Suprapubic skin (tissue), 4 donors: Measurements from ENCODE around the gene FAM193B. TPM values are rescaled to one million over a fixed set of nuclear protein-coding genes. Genes with fewer than 3 reads are reported as not detected.
A peak's percentile ranks its signal among the peaks of the same experiment; 100 is the strongest.

Experiments
- DNase-seq, 2 donors: peaks; one replicate each; pipeline ENCODE4 v3.0.0-alpha.2; 2019; ENCODE audit warnings: low spot score in 2 of 2
- H3K27ac ChIP-seq: fragments of 200-600 bp; sonication (generic); one replicate; pipeline ENCODE4 v1.5.1; 2019
- H3K27me3 ChIP-seq: fragments of 200-600 bp; sonication (generic); one replicate; pipeline ENCODE4 v1.5.1; 2019
- H3K36me3 ChIP-seq: fragments of 200-600 bp; sonication (generic); one replicate; pipeline ENCODE4 v1.5.1; 2019
- H3K4me1 ChIP-seq: fragments of 200-600 bp; sonication (generic); one replicate; pipeline ENCODE4 v1.5.1; 2019
- H3K4me3 ChIP-seq: fragments of 200-600 bp; sonication (generic); one replicate; pipeline ENCODE4 v1.5.1; 2019; ENCODE audit warnings: mild to moderate bottlenecking
- H3K9me3 ChIP-seq: fragments of 200-600 bp; sonication (generic); one replicate; pipeline ENCODE4 v1.5.1; 2019
- CTCF ChIP-seq, 2 donors: fragments of 200-600 bp in 1 of 2; fragments of 450-650 bp in 1 of 2; sonication (generic) in 1 of 2; IDR thresholded peaks; one replicate each; pipeline ENCODE4 v1.5.1; 2016 to 2019; ENCODE audit warnings: antibody characterized with exemption in 2 of 2, mild to moderate bottlenecking in 1 of 2, moderate library complexity in 1 of 2
- EP300 ChIP-seq: sonication (generic); formaldehyde crosslinking; IDR thresholded peaks from one replicate; pipeline ENCODE4 v1.6.1; 2017; ENCODE audit warnings: antibody characterized with exemption
- POLR2A ChIP-seq, 2 donors: fragments of 450-650 bp; IDR thresholded peaks; one replicate each; pipeline ENCODE4 v1.6.1; 2017; ENCODE audit warnings: antibody characterized with exemption in 2 of 2, mild to moderate bottlenecking in 2 of 2, moderate library complexity in 2 of 2
- POLR2AphosphoS5 ChIP-seq, 3 donors: sonication (generic); formaldehyde crosslinking; IDR thresholded peaks; one replicate each; pipeline ENCODE4 v1.6.1; 2017; ENCODE audit warnings: antibody characterized with exemption in 3 of 3
- WGBS: methylation state at CpG from one replicate; pipeline ENCODE4 v1.1.5; 2018; 5-methylcytosine and 5-hydroxymethylcytosine counted together
- total RNA-seq, 4 donors: library from RNA; depleted of rRNA; stranded (reverse); fragments of >200 nt; gene quantifications; one replicate each; pipeline ENCODE4 v1.1.0, GENCODE V29; 2016

The FAM193B gene
- total RNA-seq: 100 to 1,000 TPM in 1 of 4 donors, 10 to 100 TPM in 3; 55.6 to 328 (median 78.2) TPM

- no peaks in the 10 kb centered on the region for H3K27me3 ChIP-seq
- 18% methylated on average over 22 of the region's 49 CpGs for whole genome bisulfite sequencing
- H3K9me3 ChIP-seq: no peaks in the 10 kb centered on the region
- H3K27ac ChIP-seq: peak within 1 kb of the TSS; percentile 85
- TF ChIP-seq POLR2A (IDR thresholded peaks at IDR 0.05): no peak
- TF ChIP-seq EP300: no peak
- TF ChIP-seq CTCF (IDR thresholded peaks at IDR 0.05): peak in 1 of 2 donors; percentile 36
- TF ChIP-seq POLR2AphosphoS5 (IDR thresholded peaks at IDR 0.05): peak in 2 of 3 donors; percentile 42 to 83
- H3K4me1 ChIP-seq: peaks cover 29% of the 10 kb centered on the region
- no peaks in the 10 kb centered on the region for H3K36me3 ChIP-seq
- H3K4me3 ChIP-seq: peak within 1 kb of the TSS; percentile 96
- peak; percentile 97 to 99 for DNase-seq
These were observed at the start of gene FAM193B for GRCh38 chr5:177554474-177555111. FAM193B (minus strand) TSS chr5:177554563; CDS start chr5:177554458, 105 bp downstream.

GRCh38 chr5:177604116-177604521 lies 49.8 kb upstream of the FAM193B start:
- H3K4me3 ChIP-seq: no peak overlapping the region
- H3K4me1 ChIP-seq: peaks cover 35% of the 10 kb centered on the region
- DNase-seq: no peak
- no peak overlapping the region for H3K27ac ChIP-seq
- H3K36me3 ChIP-seq: peaks cover 19% of the 10 kb centered on the region
- no peaks in the 10 kb centered on the region for H3K9me3 ChIP-seq
- no peaks in the 10 kb centered on the region for H3K27me3 ChIP-seq
- 92% methylated on average over 25 of the region's 27 CpGs for WGBS
- TF ChIP-seq POLR2AphosphoS5 (IDR thresholded peaks at IDR 0.05): no peak
- no peak for TF ChIP-seq EP300
- TF ChIP-seq CTCF (IDR thresholded peaks at IDR 0.05): no peak
- no peak for TF ChIP-seq POLR2A (IDR thresholded peaks at IDR 0.05)

GRCh38 chr5:177603631-177604030 lies 49.3 kb upstream of the FAM193B start:
- TF ChIP-seq POLR2AphosphoS5 (IDR thresholded peaks at IDR 0.05) (no peak), CTCF (IDR thresholded peaks at IDR 0.05) (no peak), EP300 (no peak), POLR2A (IDR thresholded peaks at IDR 0.05) (no peak)

GRCh38 chr5:177602458-177602830 lies 48.1 kb upstream of the FAM193B start:
- no peaks in the 10 kb centered on the region for H3K9me3 ChIP-seq
- H3K4me3 ChIP-seq: no peak overlapping the region
- peaks cover 19% of the 10 kb centered on the region for H3K36me3 ChIP-seq
- H3K27me3 ChIP-seq: no peaks in the 10 kb centered on the region
- H3K27ac ChIP-seq: no peak overlapping the region
- no peak for DNase-seq
- H3K4me1 ChIP-seq: peaks cover 38% of the 10 kb centered on the region
- WGBS: 80% methylated on average over 4 of the region's 4 CpGs
- TF ChIP-seq EP300 (no peak), POLR2AphosphoS5 (IDR thresholded peaks at IDR 0.05) (no peak), POLR2A (IDR thresholded peaks at IDR 0.05) (no peak), CTCF (IDR thresholded peaks at IDR 0.05) (no peak)

More at GRCh38 chr5:177603631-177604030, 49.3 kb upstream of the FAM193B start:
- Histone ChIP-seq H3K27ac (no peak overlapping the region), H3K4me3 (no peak overlapping the region), H3K27me3 (no peaks in the 10 kb centered on the region), H3K9me3 (no peaks in the 10 kb centered on the region), H3K4me1 (peaks cover 40% of the 10 kb centered on the region), H3K36me3 (peaks cover 19% of the 10 kb centered on the region)
- 84% methylated on average over 8 of the region's 8 CpGs for WGBS
- no peak for DNase-seq

- Histone ChIP-seq H3K27me3 (no peaks in the 10 kb centered on the region), H3K4me1 (peaks cover 31% of the 10 kb centered on the region), H3K27ac (no peak overlapping the region), H3K4me3 (peak overlapping the region; percentile 76), H3K9me3 (no peaks in the 10 kb centered on the region), H3K36me3 (peaks cover 20% of the 10 kb centered on the region)
- 82% methylated on average over 13 of the region's 13 CpGs for WGBS
- TF ChIP-seq EP300: no peak
- TF ChIP-seq POLR2AphosphoS5 (IDR thresholded peaks at IDR 0.05): no peak
- no peak for TF ChIP-seq POLR2A (IDR thresholded peaks at IDR 0.05)
- TF ChIP-seq CTCF (IDR thresholded peaks at IDR 0.05): no peak
- DNase-seq: no peak
These were observed 47.5 kb upstream of the FAM193B start for GRCh38 chr5:177601577-177602457.
